ENCODE measurements around the gene SLC29A1. TPM values are rescaled to one million over a fixed set of nuclear protein-coding genes. Genes with fewer than 3 reads are reported as not detected.

The SLC29A1 gene
- polyA plus RNA-seq, 1 donor = 47.4 TPM

DNA sequence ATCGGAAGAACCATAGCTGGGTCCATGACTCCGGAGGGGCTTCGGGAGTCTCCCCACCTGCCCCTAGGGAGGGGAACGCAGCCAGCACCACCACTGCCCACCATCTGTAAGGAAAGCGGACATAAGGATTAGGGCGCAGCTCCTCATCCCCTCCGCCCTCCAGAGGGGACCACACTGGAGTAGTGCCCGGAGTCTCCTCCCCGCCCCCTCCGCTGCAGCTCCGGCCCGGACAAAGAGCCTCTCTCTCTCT is 33.3 kb downstream of the SLC29A1 start:
- no peak for DNase-seq
- Histone ChIP-seq H3K27me3 (ENCODE audit: control insufficient read depth, insufficient read depth, low read length) (no peaks in the 10 kb centered on the region), H3K4me1 (ENCODE audit: control insufficient read depth, insufficient read depth, low read length) (peaks cover 10% of the 10 kb centered on the region), H3K27ac (ENCODE audit: low read length) (peak overlapping the region; percentile 64), H3K4me3 (ENCODE audit: low read length) (peak overlapping the region; percentile 94), H3K9me3 (ENCODE audit: control insufficient read depth, low read depth, low read length) (peaks cover 3% of the 10 kb centered on the region), H3K36me3 (ENCODE audit: control insufficient read depth, insufficient read depth, low read length) (peaks cover 62% of the 10 kb centered on the region)
- no CpG with 5 or more reads among the region's 12 CpGs for WGBS (ENCODE audit: insufficient coverage, low lambda C conversion rate)

DNA sequence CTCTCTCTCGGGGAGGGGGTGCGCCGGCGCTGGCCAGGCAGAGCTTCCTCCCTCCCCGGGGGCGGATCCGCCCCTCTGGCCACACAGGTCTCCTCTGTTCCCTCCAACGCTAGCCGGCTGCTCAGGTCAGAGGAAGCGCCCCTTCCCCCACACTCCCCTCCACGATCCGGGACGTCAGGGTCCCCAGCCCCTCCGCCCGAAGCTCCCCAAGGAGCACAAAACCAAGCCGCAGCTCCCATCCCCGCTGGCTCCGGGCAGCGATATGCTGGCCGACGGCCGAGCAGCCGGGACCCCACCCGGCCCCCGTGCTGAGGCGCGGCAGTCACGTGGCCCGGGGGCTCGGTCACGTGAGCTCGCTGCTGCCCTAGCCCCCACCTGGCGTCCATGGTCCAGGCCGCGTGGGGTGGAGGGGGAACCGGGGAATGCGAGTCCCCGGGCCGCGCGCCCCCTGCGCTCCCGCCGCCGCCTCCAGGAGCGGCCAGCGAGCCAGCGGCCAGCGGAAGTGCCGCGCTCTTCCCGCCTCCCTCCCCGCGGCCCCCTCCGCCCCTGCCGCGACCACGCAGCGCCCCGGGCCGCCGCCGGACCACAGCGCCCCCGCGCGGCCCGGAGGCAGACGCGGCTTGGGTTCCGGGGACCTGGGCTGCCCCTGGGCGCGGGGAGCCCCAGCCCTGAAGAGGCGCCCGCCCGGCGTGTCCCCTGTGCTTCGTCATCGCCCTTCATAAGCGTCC is 33.8 kb downstream of the SLC29A1 start, which contains the start of gene SLC35B2:
Gene SLC35B2 (minus strand): TSS at position 504 of the 728 bp plus-strand sequence. CDS start 118 bp downstream, at position 386.
- Histone ChIP-seq H3K27ac (ENCODE audit: low read length) (peak within 1 kb of the TSS; percentile 64), H3K9me3 (ENCODE audit: control insufficient read depth, low read depth, low read length) (peaks cover 3% of the 10 kb centered on the region), H3K4me3 (ENCODE audit: low read length) (peak within 1 kb of the TSS; percentile 94), H3K27me3 (ENCODE audit: control insufficient read depth, insufficient read depth, low read length) (no peaks in the 10 kb centered on the region), H3K4me1 (ENCODE audit: control insufficient read depth, insufficient read depth, low read length) (peaks cover 13% of the 10 kb centered on the region), H3K36me3 (ENCODE audit: control insufficient read depth, insufficient read depth, low read length) (peaks cover 61% of the 10 kb centered on the region)
- peak; percentile 52 to 80 for DNase-seq
- WGBS (ENCODE audit: insufficient coverage, low lambda C conversion rate) = no CpG with 5 or more reads among the region's 80 CpGs

DNA sequence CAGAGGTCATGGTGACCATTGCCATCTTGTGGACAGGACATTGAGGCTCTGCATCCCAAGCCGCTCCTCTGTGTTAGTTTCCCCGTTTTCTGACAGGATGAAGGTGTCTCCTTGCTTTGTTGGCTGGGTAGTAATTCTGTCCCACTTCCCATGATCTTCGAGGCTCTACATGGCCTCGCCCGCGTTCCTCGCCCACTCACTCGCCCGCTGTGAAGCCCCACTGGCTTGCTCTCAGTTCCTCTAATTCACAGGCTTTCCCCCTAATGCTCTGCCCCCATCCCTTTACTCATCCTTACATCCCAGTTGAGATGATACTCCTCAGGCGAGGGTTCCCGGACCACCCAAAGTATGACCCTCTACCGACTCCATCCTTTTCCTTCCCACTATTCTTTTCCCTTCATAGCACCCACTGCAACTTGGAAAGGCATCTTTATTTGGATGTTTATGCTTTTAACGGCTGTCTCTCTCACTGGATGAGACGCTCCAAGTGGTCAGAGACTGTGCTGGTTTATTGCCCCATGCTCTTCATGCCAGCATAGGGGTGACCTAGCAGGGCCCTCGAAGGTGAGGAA is 34.4 kb downstream of the SLC29A1 start:
- Histone ChIP-seq H3K27ac (ENCODE audit: low read length) (peak overlapping the region; percentile 20), H3K36me3 (ENCODE audit: control insufficient read depth, insufficient read depth, low read length) (peaks cover 60% of the 10 kb centered on the region), H3K4me3 (ENCODE audit: low read length) (peak overlapping the region; percentile 22), H3K9me3 (ENCODE audit: control insufficient read depth, low read depth, low read length) (peaks cover 3% of the 10 kb centered on the region), H3K4me1 (ENCODE audit: control insufficient read depth, insufficient read depth, low read length) (peaks cover 19% of the 10 kb centered on the region), H3K27me3 (ENCODE audit: control insufficient read depth, insufficient read depth, low read length) (no peaks in the 10 kb centered on the region)
- no peak for DNase-seq
- WGBS (ENCODE audit: insufficient coverage, low lambda C conversion rate) = no CpG with 5 or more reads among the region's 15 CpGs

DNA sequence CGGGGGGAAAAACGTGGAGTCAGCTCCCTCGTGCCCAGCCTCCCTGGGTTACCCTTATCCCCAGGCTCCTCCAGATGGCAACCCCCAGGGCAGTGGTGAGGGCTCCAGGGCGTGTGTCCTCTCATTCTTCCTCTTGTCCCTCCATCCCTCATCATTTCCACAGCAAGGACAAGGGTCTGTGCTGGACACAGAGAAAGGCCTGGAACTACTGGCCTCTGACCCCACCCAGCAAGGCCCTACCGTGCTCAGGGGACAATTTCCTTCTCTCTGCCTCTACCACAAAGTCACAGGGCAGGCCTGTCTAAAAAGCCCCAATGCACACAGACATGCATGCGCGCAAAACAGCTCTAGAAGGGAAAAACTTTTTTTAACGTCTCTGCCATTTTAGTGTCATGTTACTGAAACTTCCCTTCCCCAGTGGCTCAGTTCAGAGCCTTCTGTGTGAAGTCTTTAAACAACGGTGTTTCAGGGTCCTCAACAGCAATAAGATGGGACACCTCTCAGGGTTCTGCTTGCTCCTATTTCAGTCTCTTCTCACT is 35.0 kb downstream of the SLC29A1 start:
- no peak overlapping the region for H3K27ac ChIP-seq (ENCODE audit: low read length)
- peaks cover 54% of the 10 kb centered on the region for H3K36me3 ChIP-seq (ENCODE audit: control insufficient read depth, insufficient read depth, low read length)
- no CpG with 5 or more reads among the region's 9 CpGs for WGBS (ENCODE audit: insufficient coverage, low lambda C conversion rate)

DNA sequence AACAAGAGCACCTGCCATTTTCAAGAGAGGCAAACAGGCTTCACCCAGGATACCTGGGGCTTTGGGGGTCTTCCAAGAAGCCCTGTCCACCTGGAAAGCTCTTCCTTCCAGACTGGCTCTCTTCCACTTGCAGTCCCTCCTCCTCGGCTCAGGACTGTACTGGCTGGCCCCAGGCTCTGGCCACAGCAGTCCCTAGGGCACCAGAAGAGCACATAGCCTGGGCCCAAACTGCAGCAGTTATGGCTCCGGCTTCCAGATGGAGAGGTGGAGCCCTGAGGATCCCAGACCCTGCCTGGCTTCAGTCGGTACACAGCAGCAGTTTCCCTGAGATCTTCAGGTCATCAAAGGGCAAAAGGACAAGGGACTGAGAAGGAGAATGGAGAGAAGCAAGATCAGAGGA is 35.5 kb downstream of the SLC29A1 start:
- no peaks in the 10 kb centered on the region for H3K27me3 ChIP-seq (ENCODE audit: control insufficient read depth, insufficient read depth, low read length)
- peaks cover 3% of the 10 kb centered on the region for H3K9me3 ChIP-seq (ENCODE audit: control insufficient read depth, low read depth, low read length)
- peaks cover 30% of the 10 kb centered on the region for H3K4me1 ChIP-seq (ENCODE audit: control insufficient read depth, insufficient read depth, low read length)
- DNase-seq = no peak
- H3K4me3 ChIP-seq (ENCODE audit: low read length) = no peak overlapping the region
- peaks cover 49% of the 10 kb centered on the region for H3K36me3 ChIP-seq (ENCODE audit: control insufficient read depth, insufficient read depth, low read length)
- WGBS (ENCODE audit: insufficient coverage, low lambda C conversion rate) = no CpG with 5 or more reads among the region's 3 CpGs
- H3K27ac ChIP-seq (ENCODE audit: low read length) = no peak overlapping the region

More for the DNA sequence above, 35.0 kb downstream of the SLC29A1 start:
- DNase-seq = no peak
- Histone ChIP-seq H3K4me3 (ENCODE audit: low read length) (no peak overlapping the region), H3K27me3 (ENCODE audit: control insufficient read depth, insufficient read depth, low read length) (no peaks in the 10 kb centered on the region), H3K9me3 (ENCODE audit: control insufficient read depth, low read depth, low read length) (peaks cover 3% of the 10 kb centered on the region), H3K4me1 (ENCODE audit: control insufficient read depth, insufficient read depth, low read length) (peaks cover 25% of the 10 kb centered on the region)

DNA sequence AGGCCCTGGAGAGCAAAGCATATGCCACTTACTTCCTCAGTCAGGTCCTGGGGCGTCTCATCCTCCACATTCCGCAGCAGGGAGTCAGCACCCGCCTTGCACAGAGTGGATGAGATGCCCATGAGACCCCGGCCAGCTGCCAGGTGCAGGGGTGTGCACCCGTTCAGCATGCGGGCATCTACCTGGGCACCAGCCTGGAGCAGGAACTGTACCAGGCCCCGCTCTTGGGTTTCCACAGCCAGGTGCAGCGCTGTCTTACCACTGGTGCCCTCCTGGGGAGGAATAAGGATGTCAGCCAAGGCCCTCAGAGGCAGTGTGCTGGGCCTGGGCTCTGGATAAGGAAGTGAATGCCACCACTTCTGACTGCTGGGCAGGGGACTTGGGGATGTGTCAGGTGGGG is 36.6 kb downstream of the SLC29A1 start:
- WGBS (ENCODE audit: insufficient coverage, low lambda C conversion rate) = no CpG with 5 or more reads among the region's 8 CpGs
- Histone ChIP-seq H3K4me3 (ENCODE audit: low read length) (no peak overlapping the region), H3K9me3 (ENCODE audit: control insufficient read depth, low read depth, low read length) (peaks cover 5% of the 10 kb centered on the region), H3K27ac (ENCODE audit: low read length) (no peak overlapping the region), H3K36me3 (ENCODE audit: control insufficient read depth, insufficient read depth, low read length) (peaks cover 38% of the 10 kb centered on the region), H3K4me1 (ENCODE audit: control insufficient read depth, insufficient read depth, low read length) (peaks cover 40% of the 10 kb centered on the region), H3K27me3 (ENCODE audit: control insufficient read depth, insufficient read depth, low read length) (no peaks in the 10 kb centered on the region)
- DNase-seq = no peak

DNA sequence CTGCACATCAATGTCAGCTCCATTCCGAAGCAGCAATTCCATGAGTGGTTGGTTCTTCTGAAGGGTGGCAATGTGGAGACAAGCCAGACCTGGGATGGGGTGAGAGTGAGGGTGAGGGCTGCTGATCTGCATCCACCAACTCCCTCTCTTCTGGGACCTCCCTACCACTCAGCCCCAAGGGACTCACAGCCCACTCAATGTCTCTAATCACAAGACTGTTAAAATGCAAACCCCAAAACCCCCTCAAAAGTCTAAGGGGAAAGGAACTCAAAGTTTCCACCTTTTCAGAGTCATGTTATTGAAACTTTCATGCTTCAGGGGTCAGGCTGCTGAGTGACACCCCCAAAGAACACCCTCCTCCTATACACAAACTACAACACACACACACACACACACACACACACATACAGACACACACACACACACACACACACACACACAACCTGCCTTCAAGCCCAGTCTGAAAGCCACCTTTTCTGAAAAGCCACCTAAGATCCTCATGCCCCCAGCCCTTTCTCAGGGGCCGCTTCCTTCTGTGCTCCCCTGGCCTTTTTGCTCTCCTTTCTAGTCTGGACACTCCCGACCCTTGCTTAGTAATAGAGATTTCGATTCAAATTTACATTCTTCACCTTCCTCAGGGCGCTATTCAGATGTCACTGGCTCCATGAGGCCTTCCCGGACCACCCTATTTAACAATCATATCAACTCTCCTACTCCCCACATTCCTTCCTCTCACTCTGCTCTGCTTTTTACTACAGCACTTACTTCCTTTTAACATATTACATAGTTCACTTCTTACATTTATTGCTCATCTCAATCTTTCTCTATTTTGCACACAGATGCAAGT is 37.3 kb downstream of the SLC29A1 start:
- WGBS (ENCODE audit: insufficient coverage, low lambda C conversion rate) = 96% methylated on average over 4 of the region's 6 CpGs
- Histone ChIP-seq H3K4me1 (ENCODE audit: control insufficient read depth, insufficient read depth, low read length) (peaks cover 40% of the 10 kb centered on the region), H3K9me3 (ENCODE audit: control insufficient read depth, low read depth, low read length) (peaks cover 7% of the 10 kb centered on the region), H3K27me3 (ENCODE audit: control insufficient read depth, insufficient read depth, low read length) (no peaks in the 10 kb centered on the region), H3K27ac (ENCODE audit: low read length) (no peak overlapping the region), H3K36me3 (ENCODE audit: control insufficient read depth, insufficient read depth, low read length) (peaks cover 32% of the 10 kb centered on the region), H3K4me3 (ENCODE audit: low read length) (no peak overlapping the region)
- DNase-seq = no peak

DNA sequence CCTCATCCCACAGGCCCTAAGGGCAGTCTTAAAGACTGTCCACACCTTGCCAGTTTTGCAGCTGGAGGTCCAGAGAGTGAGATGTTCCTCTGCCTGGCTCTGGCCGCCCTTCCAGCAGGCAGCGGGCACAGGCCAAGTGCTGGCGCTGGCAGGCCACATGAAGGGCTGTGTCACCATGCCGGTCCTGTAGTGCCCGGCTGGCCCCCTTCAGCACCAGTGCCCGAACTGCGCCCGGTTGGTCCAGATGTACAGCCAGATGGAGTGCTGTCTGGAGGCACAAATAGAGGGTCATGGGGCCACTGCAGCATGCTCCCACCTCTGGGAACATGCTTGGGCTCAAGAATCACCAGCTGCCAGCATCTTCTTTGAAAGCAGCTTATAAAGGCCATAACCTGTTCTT is 38.2 kb downstream of the SLC29A1 start:
- H3K36me3 ChIP-seq (ENCODE audit: control insufficient read depth, insufficient read depth, low read length) = peaks cover 32% of the 10 kb centered on the region
- no peak for DNase-seq
- no CpG with 5 or more reads among the region's 8 CpGs for WGBS (ENCODE audit: insufficient coverage, low lambda C conversion rate)
- H3K27ac ChIP-seq (ENCODE audit: low read length) = no peak overlapping the region
- H3K9me3 ChIP-seq (ENCODE audit: control insufficient read depth, low read depth, low read length) = peaks cover 7% of the 10 kb centered on the region
- H3K4me1 ChIP-seq (ENCODE audit: control insufficient read depth, insufficient read depth, low read length) = peaks cover 36% of the 10 kb centered on the region
- H3K27me3 ChIP-seq (ENCODE audit: control insufficient read depth, insufficient read depth, low read length) = no peaks in the 10 kb centered on the region
- H3K4me3 ChIP-seq (ENCODE audit: low read length) = no peak overlapping the region

DNA sequence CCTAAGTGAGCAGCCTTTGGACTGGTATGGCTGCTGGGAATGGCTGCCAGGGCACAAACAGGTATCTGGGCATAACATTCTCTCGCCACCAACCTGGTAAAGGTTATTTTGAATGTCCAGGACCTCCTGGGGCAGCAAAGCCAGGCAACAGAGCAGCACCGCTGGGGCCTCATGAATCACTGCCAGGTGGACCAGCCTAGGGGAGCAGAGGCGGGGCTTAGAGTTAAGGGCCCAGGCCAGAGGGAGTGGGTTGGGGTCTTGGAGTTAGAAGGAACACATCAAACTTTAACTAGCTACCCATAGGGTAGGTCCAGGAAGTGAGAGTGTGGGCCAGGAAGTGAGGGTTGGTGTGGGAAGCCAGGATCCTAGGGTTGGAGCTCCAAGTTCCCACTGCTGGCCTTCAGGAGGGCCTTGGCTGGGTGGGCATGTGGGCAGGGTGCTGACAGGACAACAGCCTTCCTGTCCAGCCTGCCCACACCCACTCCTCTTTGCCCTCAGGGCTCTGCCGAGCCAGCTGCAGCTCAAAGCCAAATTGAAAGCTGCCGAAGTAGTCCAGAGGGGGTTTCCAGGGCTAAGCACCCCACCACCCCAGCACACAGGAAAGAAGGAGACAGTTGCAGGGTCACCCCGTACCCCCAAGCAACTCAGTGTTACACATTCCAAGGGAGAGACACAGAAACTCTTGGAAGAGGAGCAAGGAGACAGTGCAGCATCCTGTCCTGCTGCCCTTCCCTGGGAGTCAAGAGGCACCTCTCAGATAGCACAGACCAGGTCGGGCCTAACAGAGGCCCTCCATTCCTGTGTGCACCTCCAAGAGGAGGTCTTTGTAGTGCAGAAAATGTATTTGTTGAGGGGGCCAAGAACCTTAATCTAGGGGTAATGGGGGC is 39.3 kb downstream of the SLC29A1 start:
- Histone ChIP-seq H3K27me3 (ENCODE audit: control insufficient read depth, insufficient read depth, low read length) (no peaks in the 10 kb centered on the region), H3K4me1 (ENCODE audit: control insufficient read depth, insufficient read depth, low read length) (peaks cover 33% of the 10 kb centered on the region), H3K4me3 (ENCODE audit: low read length) (peak overlapping the region; percentile 90), H3K36me3 (ENCODE audit: control insufficient read depth, insufficient read depth, low read length) (peaks cover 32% of the 10 kb centered on the region), H3K27ac (ENCODE audit: low read length) (no peak overlapping the region), H3K9me3 (ENCODE audit: control insufficient read depth, low read depth, low read length) (peaks cover 4% of the 10 kb centered on the region)
- no peak for DNase-seq
- no CpG with 5 or more reads among the region's 7 CpGs for WGBS (ENCODE audit: insufficient coverage, low lambda C conversion rate)

Measured in large intestine (tissue), 3 donors.